ENCODE data around the gene C6orf118.

Gene C6orf118

GRCh38 chr6:165308926-165309731, at the start of gene C6orf118:
TSS of gene C6orf118 (minus strand) at chr6:165309605. CDS start at chr6:165309586, 19 bp downstream.
- POLR2A ChIA-PET (ENCODE audit: low non-redundant PET): no interaction called here
- CTCF ChIA-PET: interaction anchor here (0.5 kb wide), 1 partner anchor 381 kb away, joined by 4 read pairs; no protein-coding TSS in a partner anchor
- peak; percentile 64 for DNase-seq (ENCODE audit: low spot score)
- no peak for TF ChIP-seq CTCF (conservative IDR thresholded peaks at IDR 0.05; ENCODE audit: low read depth)
- H3K27ac ChIP-seq: peak within 1 kb of the TSS; percentile 47

- no peak for TF ChIP-seq CTCF (conservative IDR thresholded peaks at IDR 0.05; ENCODE audit: low read depth)
- ChIA-PET POLR2A (ENCODE audit: low non-redundant PET) (no interaction called here), CTCF (no interaction called here)
- DNase-seq (ENCODE audit: low spot score): no peak
- H3K27ac ChIP-seq: no peak overlapping the region
These were observed 36.3 kb upstream of the C6orf118 start for GRCh38 chr6:165345700-165346099.

GRCh38 chr6:165340532-165340931, 31.1 kb upstream of the C6orf118 start:
- POLR2A ChIA-PET (ENCODE audit: low non-redundant PET): no interaction called here
- CTCF ChIA-PET: no interaction called here
- TF ChIP-seq CTCF (conservative IDR thresholded peaks at IDR 0.05; ENCODE audit: low read depth): no peak

DNA sequence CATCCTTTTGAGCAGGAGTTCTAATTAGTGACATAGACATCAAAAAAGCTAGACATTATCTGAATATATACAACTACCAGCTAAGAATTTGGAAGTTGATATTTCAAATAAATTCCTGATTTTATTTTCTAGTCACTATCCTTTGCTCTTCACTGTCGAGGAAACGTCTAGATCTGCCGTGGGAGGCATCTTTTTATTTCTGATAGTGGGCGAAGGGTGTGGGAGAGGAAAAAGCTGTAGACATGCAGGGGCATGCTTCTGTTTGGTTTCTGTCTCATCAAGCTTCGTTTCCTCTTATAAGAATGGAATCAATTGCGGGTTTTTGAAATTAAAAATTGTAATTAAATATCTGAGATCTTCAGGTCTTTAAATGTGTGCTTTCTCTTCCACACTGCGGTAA, 16.2 kb upstream of the C6orf118 start:
- no peak overlapping the region for H3K27ac ChIP-seq
- CTCF ChIA-PET: no interaction called here
- POLR2A ChIA-PET (ENCODE audit: low non-redundant PET): no interaction called here
- no peak for TF ChIP-seq CTCF (conservative IDR thresholded peaks at IDR 0.05; ENCODE audit: low read depth)
- no peak for DNase-seq (ENCODE audit: low spot score)

More at GRCh38 chr6:165340532-165340931, 31.1 kb upstream of the C6orf118 start:
- DNase-seq (ENCODE audit: low spot score): no peak
- no peak overlapping the region for H3K27ac ChIP-seq

DNA sequence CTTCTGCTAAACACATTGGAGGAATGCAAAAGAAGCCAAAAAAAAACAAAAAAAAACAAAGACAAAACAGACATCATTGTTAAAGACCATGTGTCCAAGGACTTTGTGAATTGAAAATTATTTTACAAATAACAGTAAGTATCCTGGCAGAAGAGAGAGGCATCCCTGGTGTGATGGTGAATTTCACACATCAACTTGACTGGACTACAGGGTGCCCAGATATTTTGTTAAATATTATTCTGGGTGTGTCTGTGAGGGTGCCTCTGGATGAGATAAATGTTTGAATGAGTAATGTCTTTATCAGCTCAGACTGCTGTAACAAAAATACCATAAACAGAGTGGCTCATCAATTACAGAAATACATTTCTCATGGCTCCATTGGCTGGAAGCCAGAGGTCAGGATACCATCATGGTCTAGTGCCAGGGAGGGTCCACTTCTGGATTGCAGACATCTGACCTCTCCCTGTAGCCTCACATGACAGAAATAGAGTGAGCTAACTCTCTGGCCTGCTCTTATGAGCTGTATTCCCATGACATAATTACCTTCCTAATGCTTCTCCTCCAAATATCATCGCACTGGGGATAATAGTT, 12.2 kb upstream of the C6orf118 start:
- POLR2A ChIA-PET (ENCODE audit: low non-redundant PET): no interaction called here
- CTCF ChIA-PET: no interaction called here
- no peak for DNase-seq (ENCODE audit: low spot score)
- H3K27ac ChIP-seq: no peak overlapping the region
- no peak for TF ChIP-seq CTCF (conservative IDR thresholded peaks at IDR 0.05; ENCODE audit: low read depth)

GRCh38 chr6:165321150-165321549, 11.7 kb upstream of the C6orf118 start:
- TF ChIP-seq CTCF (conservative IDR thresholded peaks at IDR 0.05; ENCODE audit: low read depth): no peak
- DNase-seq (ENCODE audit: low spot score): no peak
- CTCF ChIA-PET: no interaction called here

More at GRCh38 chr6:165321150-165321549, 11.7 kb upstream of the C6orf118 start:
- POLR2A ChIA-PET (ENCODE audit: low non-redundant PET): no interaction called here
- no peak overlapping the region for H3K27ac ChIP-seq
